ENCODE measurements around the gene PPY.
"Not testable (repeated sequence)": the region's sequence is repeated elsewhere in the genome, so short reads cannot be mapped to it uniquely, and the experiment has no call there.

PPY gene

GRCh38 chr17:43942051-43942685 lies at the start of gene PPY:
TSS of gene PPY (minus strand) at chr17:43942476. CDS start at chr17:43941654, 822 bp downstream.
- no peak for DNase-seq (ENCODE audit: low read depth, low spot score)
- H3K27ac ChIP-seq: no peak within 1 kb of the TSS

GRCh38 chr17:43988301-43988700 lies 46.0 kb upstream of the PPY start:
- no peak overlapping the region for H3K27ac ChIP-seq

GRCh38 chr17:43987131-43988021 lies 45.1 kb upstream of the PPY start:
- DNase-seq (ENCODE audit: low read depth, low spot score): no peak
- no peak overlapping the region for H3K27ac ChIP-seq

More at GRCh38 chr17:43988301-43988700, 46.0 kb upstream of the PPY start:
- no peak for DNase-seq (ENCODE audit: low read depth, low spot score)

- DNase-seq (ENCODE audit: low read depth, low spot score): no peak
- H3K27ac ChIP-seq: no peak overlapping the region
Measured at GRCh38 chr17:43986225-43986981, 44.1 kb upstream of the PPY start.

- no peak for DNase-seq (ENCODE audit: low read depth, low spot score)
- no peak overlapping the region for H3K27ac ChIP-seq
Measured at GRCh38 chr17:43984521-43984920, 42.2 kb upstream of the PPY start.

- H3K27ac ChIP-seq: no peak overlapping the region
- DNase-seq (ENCODE audit: low read depth, low spot score): no peak
Measured at GRCh38 chr17:43983515-43984411, 41.5 kb upstream of the PPY start.

- no peak for DNase-seq (ENCODE audit: low read depth, low spot score)
- H3K27ac ChIP-seq: no peak overlapping the region
Measured at GRCh38 chr17:43983196-43983514, 40.9 kb upstream of the PPY start.

- DNase-seq (ENCODE audit: low read depth, low spot score): no peak
- no peak overlapping the region for H3K27ac ChIP-seq
Measured at GRCh38 chr17:43982171-43982570, 39.9 kb upstream of the PPY start.

GRCh38 chr17:43979671-43980070 lies 37.4 kb upstream of the PPY start:
- DNase-seq (ENCODE audit: low read depth, low spot score): no peak
- H3K27ac ChIP-seq: no peak overlapping the region

- H3K27ac ChIP-seq: no peak overlapping the region
- DNase-seq (ENCODE audit: low read depth, low spot score): no peak
Measured at GRCh38 chr17:43979011-43979410, 36.7 kb upstream of the PPY start.

GRCh38 chr17:43978078-43978477 lies 35.8 kb upstream of the PPY start:
- H3K27ac ChIP-seq: no peak overlapping the region
- DNase-seq (ENCODE audit: low read depth, low spot score): no peak

- no peak for DNase-seq (ENCODE audit: low read depth, low spot score)
- H3K27ac ChIP-seq: no peak overlapping the region
Measured at GRCh38 chr17:43976963-43977837, 34.9 kb upstream of the PPY start.

GRCh38 chr17:43975898-43976297 lies 33.6 kb upstream of the PPY start:
- no peak overlapping the region for H3K27ac ChIP-seq
- DNase-seq (ENCODE audit: low read depth, low spot score): no peak

- DNase-seq (ENCODE audit: low read depth, low spot score): no peak
- H3K27ac ChIP-seq: no peak overlapping the region
Measured at GRCh38 chr17:43974382-43975266, 32.3 kb upstream of the PPY start.

GRCh38 chr17:43972444-43973212 lies 30.4 kb upstream of the PPY start:
- DNase-seq (ENCODE audit: low read depth, low spot score): not testable (repeated sequence)

GRCh38 chr17:43971436-43971835 lies 29.2 kb upstream of the PPY start:
- not testable (repeated sequence) for DNase-seq (ENCODE audit: low read depth, low spot score)

More at GRCh38 chr17:43972444-43973212, 30.4 kb upstream of the PPY start:
- H3K27ac ChIP-seq: not testable (repeated sequence)

GRCh38 chr17:43970366-43970765 lies 28.1 kb upstream of the PPY start:
- no peak overlapping the region for H3K27ac ChIP-seq

More at GRCh38 chr17:43971436-43971835, 29.2 kb upstream of the PPY start:
- H3K27ac ChIP-seq: not testable (repeated sequence)

More at GRCh38 chr17:43970366-43970765, 28.1 kb upstream of the PPY start:
- no peak for DNase-seq (ENCODE audit: low read depth, low spot score)

Measured in epithelial cell of prostate (primary cell).